Fibroblast of mammary gland (primary cell): ENCODE results near the gene SLC5A3.

Experiments
- DNase-seq: peaks from one replicate; pipeline ENCODE4 v3.0.0-alpha.2; 2010; ENCODE audit warnings: low read depth
- H3K4me3 ChIP-seq: 2 replicates; pipeline ENCODE4 v1.5.1; 2011; ENCODE audit warnings: low read depth, mild to moderate bottlenecking, low read length, moderate library complexity; ENCODE audit not compliant: control insufficient read depth
- CTCF ChIP-seq: conservative IDR thresholded peaks from 2 replicates; pipeline ENCODE4 v1.5.1; 2011; ENCODE audit warnings: low read depth, low read length, inconsistent platforms; ENCODE audit not compliant: control insufficient read depth, insufficient read depth

SLC5A3 gene

GRCh38 chr21:34034369-34035014, 38.9 kb upstream of the SLC5A3 start:
- no peak for DNase-seq
- peak; percentile 3 for TF ChIP-seq CTCF
- no peak overlapping the region for H3K4me3 ChIP-seq

- no peak for DNase-seq
- no peak overlapping the region for H3K4me3 ChIP-seq
- no peak for TF ChIP-seq CTCF
Observed at GRCh38 chr21:34035619-34036354, 37.6 kb upstream of the SLC5A3 start.

GRCh38 chr21:34037009-34037795, 36.2 kb upstream of the SLC5A3 start:
- no peak for TF ChIP-seq CTCF
- peak; percentile 74 for DNase-seq
- no peak overlapping the region for H3K4me3 ChIP-seq

- DNase-seq: no peak
- H3K4me3 ChIP-seq: no peak overlapping the region
- TF ChIP-seq CTCF: no peak
Observed at GRCh38 chr21:34039678-34040382, 33.5 kb upstream of the SLC5A3 start.

GRCh38 chr21:34042735-34043134, 30.6 kb upstream of the SLC5A3 start:
- TF ChIP-seq CTCF: no peak
- DNase-seq: no peak
- H3K4me3 ChIP-seq: no peak overlapping the region

GRCh38 chr21:34043333-34043732, 30.0 kb upstream of the SLC5A3 start:
- no peak for TF ChIP-seq CTCF
- no peak overlapping the region for H3K4me3 ChIP-seq
- DNase-seq: no peak
